ENCODE results near the gene GUCY1B1. TPM values are rescaled to one million over a fixed set of nuclear protein-coding genes. Genes with fewer than 3 reads are reported as not detected.

The GUCY1B1 gene
- not detected for total RNA-seq

GRCh38 chr4:155758481-155759371 lies at the start of gene GUCY1B1:
TSS of gene GUCY1B1 (plus strand) at chr4:155759021. CDS start at chr4:155759141, 120 bp downstream.
- H3K4me3 Mint-ChIP-seq, result peak within 1 kb of the TSS; percentile 40
- no peaks in the 10 kb centered on the region for H3K36me3 Mint-ChIP-seq
- H3K4me1 Mint-ChIP-seq, result peaks cover 5% of the 10 kb centered on the region
- peak; percentile 98 for ATAC-seq (ENCODE audit: low read depth)
- no peak within 1 kb of the TSS for H3K27ac Mint-ChIP-seq
- DNase-seq, result peak; percentile 70
- peaks cover 37% of the 10 kb centered on the region for H3K27me3 Mint-ChIP-seq
- no peaks in the 10 kb centered on the region for H3K9me3 Mint-ChIP-seq
- POLR2A ChIA-PET, result no interaction called here

GRCh38 chr4:155709918-155710317 lies 48.9 kb upstream of the GUCY1B1 start:
- DNase-seq (no peak), ATAC-seq (ENCODE audit: low read depth) (no peak)
- Mint-ChIP-seq H3K4me1 (no peaks in the 10 kb centered on the region), H3K9me3 (no peaks in the 10 kb centered on the region), H3K27ac (no peak overlapping the region), H3K27me3 (peaks cover 8% of the 10 kb centered on the region), H3K4me3 (no peak overlapping the region), H3K36me3 (no peaks in the 10 kb centered on the region)
- POLR2A ChIA-PET, result no interaction called here

GRCh38 chr4:155711556-155711955 lies 47.3 kb upstream of the GUCY1B1 start:
- Mint-ChIP-seq H3K27ac (no peak overlapping the region), H3K4me1 (no peaks in the 10 kb centered on the region), H3K36me3 (no peaks in the 10 kb centered on the region), H3K27me3 (peaks cover 2% of the 10 kb centered on the region), H3K4me3 (no peak overlapping the region), H3K9me3 (no peaks in the 10 kb centered on the region)
- DNase-seq (no peak), ATAC-seq (ENCODE audit: low read depth) (no peak)
- POLR2A ChIA-PET, result no interaction called here

DNA sequence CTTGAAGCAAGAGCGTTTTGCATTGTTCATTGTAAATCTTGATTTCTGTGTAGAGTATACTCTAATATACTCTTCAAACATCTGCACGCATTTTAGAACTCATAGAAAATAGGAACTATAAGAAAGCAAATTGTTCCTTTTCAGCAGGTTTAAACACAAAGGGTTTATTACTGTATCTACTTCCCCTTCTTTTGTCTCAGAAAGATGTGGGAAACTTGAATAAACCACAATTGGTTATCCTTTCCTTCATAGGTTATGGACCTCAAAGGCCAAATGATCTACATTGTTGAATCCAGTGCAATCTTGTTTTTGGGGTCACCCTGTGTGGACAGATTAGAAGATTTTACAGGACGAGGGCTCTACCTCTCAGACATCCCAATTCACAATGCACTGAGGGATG lies 46.0 kb upstream of the GUCY1B1 start:
- Mint-ChIP-seq H3K4me1 (no peaks in the 10 kb centered on the region), H3K27ac (no peak overlapping the region)
- DNase-seq, result no peak

GRCh38 chr4:155713911-155714310 lies 44.9 kb upstream of the GUCY1B1 start:
- Mint-ChIP-seq H3K4me1 (no peaks in the 10 kb centered on the region), H3K9me3 (no peaks in the 10 kb centered on the region), H3K27ac (no peak overlapping the region), H3K36me3 (no peaks in the 10 kb centered on the region), H3K27me3 (peaks cover 6% of the 10 kb centered on the region), H3K4me3 (no peak overlapping the region)
- POLR2A ChIA-PET, result no interaction called here
- no peak for ATAC-seq (ENCODE audit: low read depth)
- no peak for DNase-seq

More for the DNA sequence above, 46.0 kb upstream of the GUCY1B1 start:
- Mint-ChIP-seq H3K27me3 (peaks cover 2% of the 10 kb centered on the region), H3K4me3 (no peak overlapping the region), H3K9me3 (no peaks in the 10 kb centered on the region), H3K36me3 (no peaks in the 10 kb centered on the region)
- no peak for ATAC-seq (ENCODE audit: low read depth)
- POLR2A ChIA-PET, result no interaction called here

DNA sequence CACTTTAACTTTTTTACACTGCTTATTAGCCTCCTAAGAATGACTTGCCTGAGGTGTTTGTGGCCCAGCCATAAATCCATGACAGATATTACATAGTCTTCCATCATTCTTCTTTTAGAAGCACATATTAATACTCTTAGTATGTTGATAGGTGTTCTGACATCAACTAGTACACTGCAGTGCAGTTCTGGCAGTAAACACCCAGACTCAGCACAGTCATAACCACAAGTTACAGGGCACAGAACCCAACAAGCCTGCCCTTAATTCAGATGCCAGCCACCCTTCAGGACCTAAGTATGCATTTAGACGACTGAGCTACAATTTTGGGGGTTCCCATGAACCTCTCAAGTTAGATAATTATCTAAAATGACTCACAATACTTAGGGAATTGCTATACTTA lies 36.5 kb upstream of the GUCY1B1 start:
- POLR2A ChIA-PET, result no interaction called here

DNA sequence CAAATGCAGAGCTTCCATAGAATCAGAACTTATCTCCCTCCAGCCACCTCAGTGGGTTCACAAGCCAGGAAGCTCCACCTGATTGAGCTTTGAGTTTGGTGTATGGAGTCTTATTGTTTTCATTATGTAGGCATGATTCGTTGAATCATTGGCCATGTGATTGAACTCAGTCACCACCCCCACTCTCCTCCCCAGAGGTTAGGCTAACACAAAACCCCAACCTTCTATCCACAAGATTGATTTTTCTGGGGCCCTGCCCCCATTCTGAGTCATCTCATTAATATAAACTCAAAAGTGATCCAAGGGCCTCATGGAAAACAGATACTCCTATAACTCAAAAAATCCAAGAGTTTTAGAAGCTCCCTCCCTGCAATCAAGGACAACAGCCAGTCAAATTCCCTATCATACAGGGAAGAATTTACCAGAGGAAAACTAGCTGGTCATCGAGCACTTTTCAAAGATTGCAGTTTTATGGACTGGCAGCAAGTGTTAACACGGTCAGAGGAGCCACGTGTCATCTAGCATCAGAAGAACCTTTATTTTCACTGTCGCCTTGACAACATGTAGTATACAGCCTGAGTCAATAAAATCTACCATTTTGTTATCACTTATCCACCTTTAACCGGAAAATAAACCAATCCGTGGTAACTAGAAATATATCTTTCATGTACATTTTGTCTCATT lies 35.9 kb upstream of the GUCY1B1 start:
- POLR2A ChIA-PET, result no interaction called here
- DNase-seq, result no peak
- Mint-ChIP-seq H3K36me3 (no peaks in the 10 kb centered on the region), H3K4me1 (no peaks in the 10 kb centered on the region), H3K27ac (no peak overlapping the region), H3K27me3 (peaks cover 6% of the 10 kb centered on the region), H3K4me3 (no peak overlapping the region), H3K9me3 (no peaks in the 10 kb centered on the region)
- no peak for ATAC-seq (ENCODE audit: low read depth)

More for the DNA sequence above, 36.5 kb upstream of the GUCY1B1 start:
- DNase-seq (no peak), ATAC-seq (ENCODE audit: low read depth) (no peak)
- H3K27me3 Mint-ChIP-seq, result peaks cover 6% of the 10 kb centered on the region
- H3K4me1 Mint-ChIP-seq, result no peaks in the 10 kb centered on the region
- no peak overlapping the region for H3K4me3 Mint-ChIP-seq
- H3K9me3 Mint-ChIP-seq, result no peaks in the 10 kb centered on the region
- H3K36me3 Mint-ChIP-seq, result no peaks in the 10 kb centered on the region
- no peak overlapping the region for H3K27ac Mint-ChIP-seq

- no peaks in the 10 kb centered on the region for H3K36me3 Mint-ChIP-seq
- no peak for DNase-seq
- no peaks in the 10 kb centered on the region for H3K4me1 Mint-ChIP-seq
- no peaks in the 10 kb centered on the region for H3K27me3 Mint-ChIP-seq
- H3K9me3 Mint-ChIP-seq, result no peaks in the 10 kb centered on the region
- no peak overlapping the region for H3K4me3 Mint-ChIP-seq
- POLR2A ChIA-PET, result interaction anchor here (0.7 kb wide), 1 partner anchor 130 kb away, joined by 3 read pairs; no protein-coding TSS in a partner anchor
- no peak overlapping the region for H3K27ac Mint-ChIP-seq
- ATAC-seq (ENCODE audit: low read depth), result no peak
Observed at GRCh38 chr4:155724731-155725130, 34.1 kb upstream of the GUCY1B1 start.

- DNase-seq, result no peak
- Mint-ChIP-seq H3K4me3 (no peak overlapping the region), H3K9me3 (no peaks in the 10 kb centered on the region), H3K27me3 (peaks cover 11% of the 10 kb centered on the region), H3K27ac (no peak overlapping the region), H3K36me3 (no peaks in the 10 kb centered on the region), H3K4me1 (no peaks in the 10 kb centered on the region)
- POLR2A ChIA-PET, result no interaction called here
- ATAC-seq (ENCODE audit: low read depth), result no peak
Observed at GRCh38 chr4:155734065-155734464, 24.8 kb upstream of the GUCY1B1 start.

DNA sequence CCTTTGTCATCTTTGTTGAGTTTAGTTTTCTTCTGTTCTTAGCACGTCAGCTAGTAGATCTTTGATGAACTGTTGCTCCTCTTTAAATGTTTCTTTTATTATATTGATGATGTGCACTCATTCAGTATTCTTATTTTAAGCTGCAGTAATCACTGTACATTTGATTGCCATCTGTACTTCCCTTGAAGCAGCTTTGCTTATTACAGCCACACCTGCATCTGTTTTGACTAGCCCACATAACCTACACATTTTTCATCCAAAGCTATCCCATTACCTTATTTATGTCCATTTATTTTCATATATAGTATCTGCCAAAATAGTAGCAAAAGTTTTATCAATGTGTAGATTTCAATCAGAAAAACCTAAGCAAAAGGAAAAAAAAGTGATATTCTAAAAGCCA lies 23.9 kb upstream of the GUCY1B1 start:
- DNase-seq (no peak), ATAC-seq (ENCODE audit: low read depth) (no peak)
- Mint-ChIP-seq H3K27me3 (peaks cover 11% of the 10 kb centered on the region), H3K27ac (no peak overlapping the region), H3K4me1 (no peaks in the 10 kb centered on the region), H3K9me3 (no peaks in the 10 kb centered on the region), H3K36me3 (no peaks in the 10 kb centered on the region), H3K4me3 (no peak overlapping the region)
- POLR2A ChIA-PET, result no interaction called here

GRCh38 chr4:155735496-155735895 lies 23.3 kb upstream of the GUCY1B1 start:
- Mint-ChIP-seq H3K36me3 (no peaks in the 10 kb centered on the region), H3K4me3 (no peak overlapping the region), H3K27ac (no peak overlapping the region), H3K4me1 (no peaks in the 10 kb centered on the region), H3K9me3 (no peaks in the 10 kb centered on the region), H3K27me3 (peaks cover 11% of the 10 kb centered on the region)
- DNase-seq (no peak), ATAC-seq (ENCODE audit: low read depth) (no peak)
- POLR2A ChIA-PET, result no interaction called here

GRCh38 chr4:155738548-155738947 lies 20.3 kb upstream of the GUCY1B1 start:
- H3K36me3 Mint-ChIP-seq, result no peaks in the 10 kb centered on the region

GRCh38 chr4:155741546-155741945 lies 17.3 kb upstream of the GUCY1B1 start:
- DNase-seq (no peak), ATAC-seq (ENCODE audit: low read depth) (no peak)
- Mint-ChIP-seq H3K27me3 (no peaks in the 10 kb centered on the region), H3K4me1 (no peaks in the 10 kb centered on the region), H3K27ac (no peak overlapping the region), H3K9me3 (no peaks in the 10 kb centered on the region), H3K36me3 (no peaks in the 10 kb centered on the region), H3K4me3 (no peak overlapping the region)
- POLR2A ChIA-PET, result no interaction called here

More at GRCh38 chr4:155738548-155738947, 20.3 kb upstream of the GUCY1B1 start:
- ATAC-seq (ENCODE audit: low read depth) (no peak), DNase-seq (no peak)
- Mint-ChIP-seq H3K4me3 (no peak overlapping the region), H3K27me3 (peaks cover 3% of the 10 kb centered on the region), H3K9me3 (no peaks in the 10 kb centered on the region), H3K4me1 (no peaks in the 10 kb centered on the region), H3K27ac (no peak overlapping the region)
- POLR2A ChIA-PET, result no interaction called here
